ENCODE data around the gene LRRC47. TPM values are rescaled to one million over a fixed set of nuclear protein-coding genes. Genes with fewer than 3 reads are reported as not detected.
"Not testable (repeated sequence)": the region's sequence is repeated elsewhere in the genome, so short reads cannot be mapped to it uniquely, and the experiment has no call there.

LRRC47 gene
- total and polyA plus RNA-seq, 11 donors: 18.4 to 85.7 (median 60.2) TPM

- H3K27ac ChIP-seq: no peak overlapping the region
- H3K27me3 ChIP-seq: peaks cover 0 to 23% (median 0%) of the 10 kb centered on the region in 9 donors
- no peak overlapping the region for H3K4me3 ChIP-seq
- WGBS, 4 donors: 44 to 59% (median 52%) methylated on average over 19 of the region's 19 CpGs
- intact Hi-C loops (cut with DNase I): loop anchor here in 1 of 10 donors (5.0 kb wide), 1 partner anchor 107 kb away; no protein-coding TSS in a partner anchor
- ATAC-seq (no peak), DNase-seq (no peak)
- no peaks in the 10 kb centered on the region for H3K4me1 ChIP-seq
- TF ChIP-seq CTCF (IDR thresholded peaks at IDR 0.05): no peak
- TF ChIP-seq POLR2A (IDR thresholded peaks at IDR 0.05): no peak
- no peaks in the 10 kb centered on the region for H3K36me3 ChIP-seq
- no peaks in the 10 kb centered on the region for H3K9me3 ChIP-seq
These were observed 7.8 kb upstream of the LRRC47 start for GRCh38 chr1:3803905-3804626.

- not testable (repeated sequence) for ATAC-seq, H3K36me3 ChIP-seq, H3K9me3 ChIP-seq, H3K27ac ChIP-seq, H3K4me1 ChIP-seq, H3K4me3 ChIP-seq, DNase-seq
- peaks cover 0 to 23% (median 0%) of the 10 kb centered on the region in 9 donors for H3K27me3 ChIP-seq
- 72 to 83% (median 79%) methylated on average over 3 of the region's 3 CpGs for WGBS, 4 donors
- intact Hi-C loops (cut with DNase I): loop anchor here in 1 of 10 donors (5.0 kb wide), 1 partner anchor 103 kb away; no protein-coding TSS in a partner anchor
These were observed 4.5 kb upstream of the LRRC47 start for GRCh38 chr1:3800795-3801194.

- no peak overlapping the region for H3K27ac ChIP-seq
- H3K4me1 ChIP-seq: peaks cover 3 to 13% (median 8%) of the 10 kb centered on the region in 12 donors
- no peak for DNase-seq
- no peak for TF ChIP-seq POLR2A (IDR thresholded peaks at IDR 0.05)
- no peak for TF ChIP-seq CTCF (IDR thresholded peaks at IDR 0.05)
- H3K4me3 ChIP-seq: no peak overlapping the region
- WGBS, 4 donors: 82 to 92% (median 87%) methylated on average over 3 to 11 of the region's 11 CpGs
- intact Hi-C loops (cut with DNase I): loop anchor here in 1 of 10 donors (5.0 kb wide), 1 partner anchor 103 kb away; no protein-coding TSS in a partner anchor
- no peak for ATAC-seq
- H3K36me3 ChIP-seq: no peaks in the 10 kb centered on the region
- H3K27me3 ChIP-seq: peaks cover 0 to 20% (median 0%) of the 10 kb centered on the region in 9 donors
- no peaks in the 10 kb centered on the region for H3K9me3 ChIP-seq
These were observed 3.8 kb upstream of the LRRC47 start for GRCh38 chr1:3799976-3800685.

GRCh38 chr1:3795453-3796214 lies 664 bp downstream of the LRRC47 start:
- no peak for TF ChIP-seq CTCF (IDR thresholded peaks at IDR 0.05)
- H3K27me3 ChIP-seq: no peaks in the 10 kb centered on the region
- H3K27ac ChIP-seq: peak overlapping the region in 11 of 12 donors; percentile 54 to 89 (median 72)
- DNase-seq: no peak
- peaks cover 11 to 47% (median 33%) of the 10 kb centered on the region in 12 donors for H3K4me1 ChIP-seq
- ATAC-seq: no peak
- WGBS, 4 donors: 4 to 12% (median 6%) methylated on average over 16 to 53 of the region's 53 CpGs
- intact Hi-C loops (cut with DNase I): no loop called here
- H3K9me3 ChIP-seq: no peaks in the 10 kb centered on the region
- peak overlapping the region; percentile 68 to 98 (median 93) for H3K4me3 ChIP-seq
- H3K36me3 ChIP-seq: peaks cover 0 to 14% (median 0%) of the 10 kb centered on the region in 9 donors
